A549 (cell line): ENCODE measurements around the gene CDH19. TPM values are rescaled to one million over a fixed set of nuclear protein-coding genes. Genes with fewer than 3 reads are reported as not detected.

Experiments used
- ATAC-seq, 2 experiments: fragments of 200-7000 bp in 1 of 2; fragments of >200 bp in 1 of 2; cut with Nextera tagmentation in 1 of 2; cut with Tn5 transposase in 1 of 2; 3 replicates each; pipeline versions ENCODE4 v1.8.0 to v1.9.1; 2018 to 2020; ENCODE audit warnings: mild to moderate bottlenecking in 1 of 2, moderate library complexity in 1 of 2
- CTCF ChIA-PET: fragments of 300-600 bp; sonication (Branson Sonifier 250); formaldehyde crosslinking; extraction: SDS; loops from one replicate; lab custom pipeline; 2021; ENCODE audit warnings: antibody characterized with exemption, inconsistent platforms; lab: Yijun Ruan, JAX
- POLR2A ChIA-PET: fragments of 350-600 bp; formaldehyde crosslinking; extraction: SDS; loops from one replicate; lab custom pipeline; 2021; ENCODE audit warnings: antibody characterized with exemption, inconsistent platforms; lab: Yijun Ruan, JAX
- DNase-seq, 2 experiments: peaks; one replicate each; pipeline versions ENCODE4 v3.0.0 to v3.0.0-alpha.2; 2011 to 2016; ENCODE audit warnings: low read depth in 1 of 2, low spot score in 1 of 2
- FAIRE-seq: peaks from 2 replicates; lab custom pipeline; 2011; peaks lifted over from hg19 to GRCh38; lab: Jason Lieb, UNC
- H3K27ac ChIP-seq, 2 experiments: fragments of >200 bp; sonication (Bioruptor Twin); formaldehyde crosslinking; 3 replicates each; pipeline ENCODE4 v1.5.1; 2016 to 2017
- H3K4me1 ChIP-seq: fragments of >200 bp; sonication (Bioruptor Twin); formaldehyde crosslinking; 3 replicates; pipeline ENCODE4 v1.6.1; 2016
- H3K4me2 ChIP-seq: fragments of >200 bp; sonication (Bioruptor Twin); formaldehyde crosslinking; 3 replicates; pipeline ENCODE4 v1.6.1; 2016
- H3K4me3 ChIP-seq: fragments of >200 bp; sonication (Bioruptor Twin); formaldehyde crosslinking; 3 replicates; pipeline ENCODE4 v1.5.1; 2016
- H3K9me3 ChIP-seq: fragments of >200 bp; sonication (Bioruptor Twin); formaldehyde crosslinking; 3 replicates; pipeline ENCODE4 v1.6.1; 2016
- BHLHE40 ChIP-seq: IDR thresholded peaks from 2 replicates; pipeline ENCODE4 v1.6.1; 2012; ENCODE audit warnings: low read depth, low read length, inconsistent platforms
- ELK1 ChIP-seq: fragments of 150-350 bp; IDR thresholded peaks from 2 replicates; pipeline ENCODE4 v1.6.1; 2014; ENCODE audit warnings: low read depth, mild to moderate bottlenecking, low read length
- EP300 ChIP-seq, 2 experiments: fragments of >200 bp; sonication (Bioruptor Twin); formaldehyde crosslinking; IDR thresholded peaks; 2 replicates in 1 of 2; 3 replicates in 1 of 2; pipeline ENCODE4 v1.6.1; 2016 to 2017
- ESRRA ChIP-seq: fragments of 150-350 bp; IDR thresholded peaks from 2 replicates; pipeline ENCODE4 v1.6.1; 2014; ENCODE audit warnings: mild to moderate bottlenecking, low read length, borderline replicate concordance
- FOSB ChIP-seq: fragments of 250-450 bp; sonication (Bioruptor Pico); IDR thresholded peaks from 2 replicates; pipeline ENCODE4 v1.5.0; 2020; ENCODE audit warnings: mild to moderate bottlenecking, moderate library complexity
- HDAC2 ChIP-seq: fragments of 200-600 bp; sonication (generic); IDR thresholded peaks from 2 replicates; pipeline ENCODE4 v1.6.1; 2016
- HOXB5 ChIP-seq: fragments of 250-450 bp; sonication (Bioruptor Pico); IDR thresholded peaks from 2 replicates; pipeline ENCODE4 v1.5.0; 2020; ENCODE audit warnings: mild to moderate bottlenecking, moderate library complexity
- JUNB ChIP-seq: fragments of >200 bp; sonication (Bioruptor Twin); formaldehyde crosslinking; IDR thresholded peaks from 2 replicates; pipeline ENCODE4 v1.6.1; 2016
- MAZ ChIP-seq: fragments of 150-350 bp; IDR thresholded peaks from 2 replicates; pipeline ENCODE4 v1.6.1; 2014; ENCODE audit warnings: antibody characterized with exemption, low read depth, low read length, borderline replicate concordance
- NFE2L2 ChIP-seq: fragments of 150-350 bp; conservative IDR thresholded peaks from 2 replicates; pipeline ENCODE4 v1.6.1; 2014; ENCODE audit warnings: low read length
- NPAS2 ChIP-seq: fragments of 250-450 bp; sonication (Bioruptor Pico); IDR thresholded peaks from 2 replicates; pipeline ENCODE4 v1.8.0; 2022; ENCODE audit warnings: mild to moderate bottlenecking, moderate library complexity, borderline replicate concordance
- NR3C1 ChIP-seq: fragments of >200 bp; sonication (Bioruptor Twin); formaldehyde crosslinking; IDR thresholded peaks from 3 replicates; pipeline ENCODE4 v1.6.1; 2017
- PHF8 ChIP-seq: fragments of 200-600 bp; sonication (generic); IDR thresholded peaks from 2 replicates; pipeline ENCODE4 v1.6.1; 2016; ENCODE audit warnings: low read depth, mild to moderate bottlenecking, antibody characterized with exemption, moderate library complexity, borderline replicate concordance
- RCOR1 ChIP-seq: fragments of 150-350 bp; IDR thresholded peaks from 2 replicates; pipeline ENCODE4 v1.6.1; 2014; ENCODE audit warnings: antibody characterized with exemption, low read length, low read depth
- SREBF2 ChIP-seq: fragments of 450-650 bp; IDR thresholded peaks from 2 replicates; pipeline ENCODE4 v1.6.1; 2014; ENCODE audit warnings: mild to moderate bottlenecking, moderate library complexity
- TFCP2L1 ChIP-seq: fragments of 250-450 bp; sonication (Bioruptor Pico); IDR thresholded peaks from 2 replicates; pipeline ENCODE4 v1.5.0; 2021; ENCODE audit warnings: mild to moderate bottlenecking
- USF2 ChIP-seq: fragments of 450-650 bp; IDR thresholded peaks from 2 replicates; pipeline ENCODE4 v1.6.1; 2014; ENCODE audit warnings: antibody characterized with exemption
- ZC3H11A ChIP-seq: fragments of 450-650 bp; IDR thresholded peaks from 2 replicates; pipeline ENCODE4 v1.6.1; 2014; ENCODE audit warnings: antibody characterized with exemption, mild to moderate bottlenecking
- ZFP36 ChIP-seq: fragments of 450-650 bp; IDR thresholded peaks from 2 replicates; pipeline ENCODE4 v1.6.1; 2014; ENCODE audit warnings: borderline replicate concordance; ENCODE audit not compliant: partially characterized antibody
- ZNF302 ChIP-seq: fragments of 250-450 bp; sonication (Bioruptor Pico); IDR thresholded peaks from 2 replicates; pipeline ENCODE4 v1.9.0; 2021; ENCODE audit warnings: inconsistent platforms, mild to moderate bottlenecking, moderate library complexity
- WGBS: methylation state at CpG from one replicate; pipeline ENCODE4 v1.1.6; 2017; ENCODE audit errors: missing lambda C conversion rate; 5-methylcytosine and 5-hydroxymethylcytosine counted together
- polyA plus RNA-seq, 4 experiments: library from polyadenylated mRNA; depleted of rRNA in 3 of 4; stranded (reverse); fragments of >200 nt; fragmentation: RNase III in 1 of 4; extraction: RNeasy Plus Mini Kit Qiagen cat#74134 plus additional on column Dnase treatment in 1 of 4; gene quantifications; 2 replicates in 3 of 4; 3 replicates in 1 of 4; pipeline ENCODE4 v1.2.3, GENCODE V29; 2011 to 2017
- TF ChIP-seq, protein P1 (sequence below): IDR thresholded peaks from 2 replicates; pipeline ENCODE4 v1.6.1; 2012
- TF ChIP-seq, protein P2 (sequence below): fragments of >200 bp; sonication (Bioruptor Twin); formaldehyde crosslinking; IDR thresholded peaks from 2 replicates; pipeline ENCODE4 v1.6.1; 2016

CDH19 gene
- polyA plus RNA-seq, 2 of the 4 experiments (the other 2 are of a cell fraction) = 1.4 to 1.5 TPM

- no peak for DNase-seq
- Histone ChIP-seq H3K9me3 (no peaks in the 10 kb centered on the region), H3K4me3 (no peak overlapping the region), H3K4me2 (no peak overlapping the region), H3K27ac (no peak overlapping the region), H3K4me1 (no peaks in the 10 kb centered on the region)
- ATAC-seq = no peak
- no peak for TF ChIP-seq SREBF2
- TF ChIP-seq HOXB5 (CRISPR knock-in tag) = no peak
- TF ChIP-seq, protein P1, sequence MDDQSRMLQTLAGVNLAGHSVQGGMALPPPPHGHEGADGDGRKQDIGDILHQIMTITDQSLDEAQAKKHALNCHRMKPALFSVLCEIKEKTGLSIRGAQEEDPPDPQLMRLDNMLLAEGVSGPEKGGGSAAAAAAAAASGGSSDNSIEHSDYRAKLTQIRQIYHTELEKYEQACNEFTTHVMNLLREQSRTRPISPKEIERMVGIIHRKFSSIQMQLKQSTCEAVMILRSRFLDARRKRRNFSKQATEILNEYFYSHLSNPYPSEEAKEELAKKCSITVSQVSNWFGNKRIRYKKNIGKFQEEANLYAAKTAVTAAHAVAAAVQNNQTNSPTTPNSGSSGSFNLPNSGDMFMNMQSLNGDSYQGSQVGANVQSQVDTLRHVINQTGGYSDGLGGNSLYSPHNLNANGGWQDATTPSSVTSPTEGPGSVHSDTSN = no peak
- TF ChIP-seq RCOR1 = no peak
- TF ChIP-seq JUNB = no peak
- no peak for TF ChIP-seq ZFP36
- no peak for TF ChIP-seq EP300 (IDR thresholded peaks at IDR 0.05)
- TF ChIP-seq USF2 = no peak
- TF ChIP-seq PHF8 = no peak
- TF ChIP-seq, protein P2, sequence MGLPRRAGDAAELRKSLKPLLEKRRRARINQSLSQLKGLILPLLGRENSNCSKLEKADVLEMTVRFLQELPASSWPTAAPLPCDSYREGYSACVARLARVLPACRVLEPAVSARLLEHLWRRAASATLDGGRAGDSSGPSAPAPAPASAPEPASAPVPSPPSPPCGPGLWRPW = no peak
- TF ChIP-seq TFCP2L1 (CRISPR knock-in tag) = no peak
- no peak for TF ChIP-seq FOSB (CRISPR knock-in tag)
- no peak for TF ChIP-seq BHLHE40
- no peak for TF ChIP-seq ESRRA
- no peak for TF ChIP-seq MAZ
- no peak for TF ChIP-seq ELK1
- no peak for TF ChIP-seq NPAS2
- TF ChIP-seq HDAC2 = no peak
- TF ChIP-seq NFE2L2 = no peak
- TF ChIP-seq ZC3H11A = no peak
- POLR2A ChIA-PET = no interaction called here
- CTCF ChIA-PET = no interaction called here
- no peak for FAIRE-seq
- 25% methylated on average over 1 of the region's 1 CpG for WGBS
These were observed 19.9 kb upstream of the CDH19 start for GRCh38 chr18:66623821-66624220.

- no peak overlapping the region for H3K4me2 ChIP-seq
- FAIRE-seq = no peak
- ATAC-seq = no peak
These were observed 18.1 kb upstream of the CDH19 start for GRCh38 chr18:66621816-66622576.

More at GRCh38 chr18:66621816-66622576, 18.1 kb upstream of the CDH19 start:
- no peaks in the 10 kb centered on the region for H3K4me1 ChIP-seq
- 62% methylated on average over 12 of the region's 12 CpGs for WGBS
- ChIA-PET CTCF (interaction anchor here (0.7 kb wide), 1 partner anchor 103 kb away, joined by 3 read pairs; no protein-coding TSS in a partner anchor), POLR2A (no interaction called here)
- no peak overlapping the region for H3K4me3 ChIP-seq
- no peaks in the 10 kb centered on the region for H3K9me3 ChIP-seq
- no peak for TF ChIP-seq NR3C1
- TF ChIP-seq, protein P1 = no peak
- no peak for TF ChIP-seq ZNF302 (CRISPR knock-in tag)
- no peak for TF ChIP-seq FOSB (CRISPR knock-in tag)
- no peak for TF ChIP-seq ZC3H11A
- DNase-seq = no peak
- no peak overlapping the region for H3K27ac ChIP-seq
